H1 (cell line): ENCODE measurements around the gene BICDL1. TPM values are rescaled to one million over a fixed set of nuclear protein-coding genes. Genes with fewer than 3 reads are reported as not detected.

Experiments
- CTCF ChIA-PET: fragments of 300-600 bp; sonication (Branson Sonifier 250); formaldehyde crosslinking; loops from one replicate; lab custom pipeline; 2021; ENCODE audit not compliant: partially characterized antibody; lab: Charles Lee
- POLR2A ChIA-PET: fragments of 300-600 bp; sonication (Branson Sonifier 250); formaldehyde crosslinking; loops from one replicate; lab custom pipeline; 2021; ENCODE audit warnings: inconsistent platforms; ENCODE audit not compliant: partially characterized antibody; lab: Charles Lee
- DNase-seq, 2 experiments: peaks; one replicate each; pipeline versions ENCODE4 v3.0.0 to v3.0.0-alpha.2; 2010 to 2022; ENCODE audit warnings: low spot score in 2 of 2, low read depth in 1 of 2, mixed read lengths in 1 of 2
- FAIRE-seq: peaks from 2 replicates; lab custom pipeline; 2011; peaks lifted over from hg19 to GRCh38; lab: Jason Lieb, UNC
- H2AFZ ChIP-seq: 2 replicates; pipeline ENCODE4 v1.8.1; 2012; ENCODE audit warnings: low read length, inconsistent platforms
- H2AK5ac ChIP-seq: 2 replicates; pipeline ENCODE4 v1.6.1; 2013; ENCODE audit warnings: low read depth, low read length
- H2BK120ac ChIP-seq: replicated peaks from 2 replicates; pipeline ENCODE3; 2013; ENCODE audit warnings: low read depth, low read length, inconsistent platforms
- H2BK12ac ChIP-seq: 2 replicates; pipeline ENCODE4 v1.6.1; 2013; ENCODE audit warnings: low read depth, low read length
- H2BK15ac ChIP-seq: 2 replicates; pipeline ENCODE4 v1.6.1; 2013; ENCODE audit warnings: low read length
- H2BK20ac ChIP-seq: 2 replicates; pipeline ENCODE4 v1.6.1; 2013; ENCODE audit warnings: low read length
- H2BK5ac ChIP-seq: 2 replicates; pipeline ENCODE4 v1.6.1; 2013; ENCODE audit warnings: low read depth, low read length
- H3K14ac ChIP-seq: 2 replicates; pipeline ENCODE4 v1.6.1; 2013; ENCODE audit warnings: inconsistent platforms; ENCODE audit not compliant: insufficient read length
- H3K18ac ChIP-seq: 2 replicates; pipeline ENCODE4 v1.6.1; 2013; ENCODE audit warnings: low read length; ENCODE audit errors: extremely low read depth
- H3K23ac ChIP-seq: 2 replicates; pipeline ENCODE4 v1.6.1; 2013; ENCODE audit warnings: inconsistent platforms; ENCODE audit not compliant: insufficient read length
- H3K23me2 ChIP-seq: 2 replicates; pipeline ENCODE4 v1.6.1; 2013; ENCODE audit warnings: low read depth, low read length
- H3K27ac ChIP-seq: 2 replicates; pipeline ENCODE4 v1.6.1; 2011; ENCODE audit warnings: low read depth, low read length, inconsistent platforms
- H3K27me3 ChIP-seq, 4 experiments: replicated peaks in 1 of 4; 1 replicate in 1 of 4; 2 replicates in 3 of 4; pipeline versions ENCODE4 v1.6.1 to v1.8.1; 2011 to 2013; ENCODE audit warnings: low read length in 3 of 4, mild to moderate bottlenecking in 3 of 4, inconsistent platforms in 2 of 4, mixed read lengths in 2 of 4, moderate library complexity in 1 of 4; ENCODE audit not compliant: control insufficient read depth in 3 of 4, insufficient read depth in 3 of 4; ENCODE audit errors: extremely low read depth in 1 of 4
- H3K36me3 ChIP-seq, 4 experiments: 2 replicates each; pipeline versions ENCODE4 v1.6.1 to v1.8.1; 2011 to 2013; ENCODE audit warnings: mild to moderate bottlenecking in 4 of 4, low read length in 3 of 4, moderate library complexity in 2 of 4, control low read depth in 1 of 4, inconsistent platforms in 1 of 4; ENCODE audit not compliant: insufficient read depth in 4 of 4, control insufficient read depth in 2 of 4
- H3K4ac ChIP-seq: replicated peaks from 2 replicates; pipeline ENCODE3; 2013; ENCODE audit warnings: low read length, low read depth, mixed read lengths, inconsistent platforms; ENCODE audit not compliant: insufficient read length
- H3K4me1 ChIP-seq, 4 experiments: replicated peaks in 1 of 4; 1 replicate in 1 of 4; 2 replicates in 3 of 4; pipeline versions ENCODE4 v1.6.1 to v1.8.1; 2011 to 2013; ENCODE audit warnings: low read length in 3 of 4, inconsistent platforms in 2 of 4, mixed read lengths in 1 of 4; ENCODE audit not compliant: insufficient read depth in 4 of 4, control insufficient read depth in 3 of 4
- H3K4me2 ChIP-seq, 2 experiments: 2 replicates each; pipeline versions ENCODE4 v1.6.1 to v1.8.1; 2011 to 2013; ENCODE audit warnings: low read depth in 2 of 2, low read length in 2 of 2, control low read depth in 1 of 2, inconsistent platforms in 1 of 2, mild to moderate bottlenecking in 1 of 2; ENCODE audit not compliant: insufficient read depth in 1 of 2
- H3K4me3 ChIP-seq, 4 experiments: fragments of 200-600, 300-600 bp in 1 of 4; sonication (generic), shearing (Covaris generic), sonication (Bioruptor Twin) in 1 of 4; 2 replicates each; pipeline versions ENCODE4 v1.5.1 to v1.8.1; 2011 to 2016; ENCODE audit warnings: low read length in 4 of 4, low read depth in 3 of 4, control low read depth in 2 of 4, inconsistent platforms in 2 of 4, mild to moderate bottlenecking in 2 of 4, mixed read lengths in 1 of 4, moderate library complexity in 1 of 4; ENCODE audit not compliant: insufficient read depth in 2 of 4; ENCODE audit errors: extremely low read depth in 1 of 4
- H3K56ac ChIP-seq: replicated peaks from 2 replicates; pipeline ENCODE3; 2013; ENCODE audit warnings: low read depth, mild to moderate bottlenecking, mixed read lengths, low read length, inconsistent platforms; ENCODE audit not compliant: insufficient read length
- H3K79me1 ChIP-seq: 2 replicates; pipeline ENCODE4 v1.6.1; 2013; ENCODE audit warnings: low read depth, low read length, control low read depth
- H3K79me2 ChIP-seq, 2 experiments: 2 replicates each; pipeline versions ENCODE4 v1.6.1 to v1.8.1; 2012 to 2013; ENCODE audit warnings: low read length in 2 of 2, mild to moderate bottlenecking in 2 of 2, inconsistent platforms in 1 of 2; ENCODE audit not compliant: insufficient read depth in 2 of 2, control insufficient read depth in 1 of 2
- H3K9ac ChIP-seq, 4 experiments: replicated peaks in 1 of 4; 1 replicate in 1 of 4; 2 replicates in 3 of 4; pipeline versions ENCODE4 v1.6.1 to v1.8.1; 2011 to 2013; ENCODE audit warnings: low read depth in 3 of 4, low read length in 3 of 4, control low read depth in 2 of 4, mild to moderate bottlenecking in 2 of 4, moderate library complexity in 2 of 4, inconsistent platforms in 1 of 4; ENCODE audit errors: extremely low read depth in 1 of 4
- H3K9me3 ChIP-seq, 2 experiments: 2 replicates each; pipeline versions ENCODE4 v1.6.1 to v1.8.1; 2012 to 2013; ENCODE audit warnings: mild to moderate bottlenecking in 2 of 2, moderate library complexity in 2 of 2, control low read depth in 1 of 2, inconsistent platforms in 1 of 2, low read depth in 1 of 2, low read length in 1 of 2, mixed read lengths in 1 of 2; ENCODE audit not compliant: insufficient read depth in 2 of 2
- H4K20me1 ChIP-seq, 2 experiments: replicated peaks in 1 of 2; 2 replicates each; pipeline versions ENCODE3 to v1.8.1; 2011 to 2013; ENCODE audit warnings: inconsistent platforms in 2 of 2, low read length in 2 of 2, mild to moderate bottlenecking in 1 of 2; ENCODE audit not compliant: insufficient read depth in 2 of 2, control insufficient read depth in 1 of 2
- H4K5ac ChIP-seq: 2 replicates; pipeline ENCODE4 v1.6.1; 2013; ENCODE audit warnings: low read length, low read depth, mixed read lengths, inconsistent platforms; ENCODE audit not compliant: insufficient read length
- H4K8ac ChIP-seq: 2 replicates; pipeline ENCODE4 v1.8.0; 2013; ENCODE audit warnings: mild to moderate bottlenecking, moderate library complexity, low read length, inconsistent platforms; ENCODE audit not compliant: insufficient read depth; ENCODE audit errors: extremely low read depth
- H4K91ac ChIP-seq: replicated peaks from 2 replicates; pipeline ENCODE3; 2013; ENCODE audit warnings: low read length, mixed read lengths, inconsistent platforms; ENCODE audit not compliant: insufficient read length
- ATF2 ChIP-seq: IDR thresholded peaks from 2 replicates; pipeline ENCODE4 v1.6.1; 2012; ENCODE audit warnings: low read length, inconsistent platforms
- CHD1 ChIP-seq: IDR thresholded peaks from 2 replicates; pipeline ENCODE4 v1.6.1; 2012; ENCODE audit warnings: low read depth, low read length, improper control_type of control experiment
- EGR1 ChIP-seq: IDR thresholded peaks from 2 replicates; pipeline ENCODE4 v1.6.1; 2011; ENCODE audit warnings: low read depth, low read length, borderline replicate concordance
- EP300 ChIP-seq, 2 experiments: IDR thresholded peaks; 1 replicate in 1 of 2; 2 replicates in 1 of 2; pipeline ENCODE4 v1.6.1; 2011 to 2012; ENCODE audit warnings: low read depth in 2 of 2, low read length in 2 of 2, mild to moderate bottlenecking in 2 of 2, borderline replicate concordance in 1 of 2, inconsistent platforms in 1 of 2, moderate library complexity in 1 of 2
- GTF2F1 ChIP-seq: IDR thresholded peaks from 2 replicates; pipeline ENCODE4 v1.6.1; 2012; ENCODE audit warnings: low read depth, low read length, improper control_type of control experiment, borderline replicate concordance
- HDAC6 ChIP-seq: IDR thresholded peaks from one replicate; pipeline ENCODE4 v1.7.1; 2012; ENCODE audit warnings: low read depth, mild to moderate bottlenecking, inconsistent platforms, low read length, moderate library complexity
- KDM1A ChIP-seq: fragments of 200-600, 300-600 bp; sonication (generic); IDR thresholded peaks from 2 replicates; pipeline ENCODE4 v1.7.1; 2016; ENCODE audit warnings: mild to moderate bottlenecking, low read length, borderline replicate concordance
- SIRT6 ChIP-seq: IDR thresholded peaks from one replicate; pipeline ENCODE4 v1.7.1; 2012; ENCODE audit warnings: low read length, inconsistent platforms
- TAF7 ChIP-seq: optimal IDR thresholded peaks from 2 replicates; pipeline ENCODE3; 2011; ENCODE audit warnings: low read depth, mild to moderate bottlenecking, inconsistent platforms, low read length, moderate library complexity, borderline replicate concordance
- TEAD4 ChIP-seq: IDR thresholded peaks from 2 replicates; pipeline ENCODE4 v1.6.1; 2012; ENCODE audit warnings: low read depth, low read length, inconsistent platforms, mixed read lengths
- WGBS, 2 experiments: shearing (Covaris generic) in 1 of 2; methylation state at CpG; one replicate each; pipeline versions ENCODE4 v1.1.6 to v1.1.7; 2013 to 2015; ENCODE audit warnings: low lambda C conversion rate in 2 of 2, mixed read lengths in 2 of 2, inconsistent platforms in 1 of 2, low coverage in 1 of 2, missing lambda C conversion rate in 1 of 2; ENCODE audit not compliant: insufficient replicate concordance in 2 of 2, insufficient coverage in 1 of 2, insufficient read length in 1 of 2; ENCODE audit errors: extremely low coverage in 1 of 2, missing lambda C conversion rate in 1 of 2; 5-methylcytosine and 5-hydroxymethylcytosine counted together
- polyA plus RNA-seq, 7 experiments: library from polyadenylated mRNA; depleted of rRNA in 3 of 7; stranded (reverse) in 5 of 7; unstranded in 2 of 7; fragments of >200 nt in 5 of 7; fragments of 200-250 nt in 2 of 7; gene quantifications; 1 replicate in 5 of 7; 2 replicates in 1 of 7; 4 replicates in 1 of 7; pipeline versions ENCODE4 v1.2.1 to v1.2.3, GENCODE V29; 2011 to 2013; ENCODE audit warnings: missing spikeins in 2 of 7, mixed read lengths in 2 of 7
- total RNA-seq: library from RNA; stranded (reverse); fragmentation: NEBNext Ultra II Directional; extraction: Animal tissue kit (Norgen Biotek cat#: 25700); gene quantifications from 2 replicates; pipeline ENCODE4 v1.2.1, GENCODE V29; 2021

The BICDL1 gene
- total and polyA plus RNA-seq, 2 of the 8 experiments (the other 6 are each of a cell fraction or from before 2014, with no cell fraction given) = 17.2 to 25.9 TPM

- DNase-seq = no peak
- Histone ChIP-seq H3K4me2 (no peak overlapping the region), H2AK5ac (no peak overlapping the region), H2BK120ac (no peak overlapping the region), H3K14ac (no peak overlapping the region), H3K4ac (no peak overlapping the region), H2BK20ac (no peak overlapping the region), H3K9ac (no peak overlapping the region), H2AFZ (no peak overlapping the region), H4K8ac (no peak overlapping the region), H3K4me1 (peaks cover 0 to 2% (median under 1%) of the 10 kb centered on the region in 4 experiments; a peak in 1 of 7 replicates), H3K9me3 (no peaks in the 10 kb centered on the region), H3K18ac (no peak overlapping the region), H3K79me2 (no peaks in the 10 kb centered on the region), H3K36me3 (peaks cover 65 to 98% (median 87%) of the 10 kb centered on the region in 4 experiments), H2BK5ac (no peak overlapping the region), H3K4me3 (no peak overlapping the region), H3K27ac (no peak overlapping the region), H4K5ac (no peak overlapping the region), H3K79me1 (no peaks in the 10 kb centered on the region; the same call in none of the 2 replicates), H2BK15ac (no peak overlapping the region), H3K23ac (no peak overlapping the region), H3K56ac (no peak overlapping the region), H3K23me2 (no peaks in the 10 kb centered on the region), H3K27me3 (no peaks in the 10 kb centered on the region; a peak in 1 of 7 replicates), H4K20me1 (peaks cover 0 to 6% of the 10 kb centered on the region in 2 experiments), H2BK12ac (no peak overlapping the region), H4K91ac (no peak overlapping the region)
- 93% methylated on average over 9 of the region's 9 CpGs; no CpG with 5 or more reads in 1 of the 2 experiments for WGBS, 2 experiments
- ChIA-PET CTCF (interaction anchor here (0.6 to 1.2 kb wide), 3 partner anchors 11 to 1504 kb away, joined by 3 read pairs; no protein-coding TSS in a partner anchor), POLR2A (interaction anchor here (0.6 to 3.7 kb wide), 10 partner anchors 15 to 159 kb away, joined by 3 to 24 read pairs (median 3); partner anchors contain the start of genes GCN1, RAB35, RNU4-2 and RPLP0)
- no peak for FAIRE-seq
- TF ChIP-seq KDM1A = no peak
- no peak for TF ChIP-seq TEAD4
- no peak for TF ChIP-seq EP300 (IDR thresholded peaks at IDR 0.05; ENCODE audit: borderline replicate concordance in 1 of 2, low read depth in 2 of 2, low read length in 2 of 2)
- TF ChIP-seq GTF2F1 = no peak
- no peak for TF ChIP-seq ATF2
- TF ChIP-seq TAF7 = no peak
- TF ChIP-seq SIRT6 = no peak
- no peak for TF ChIP-seq EGR1
- no peak for TF ChIP-seq HDAC6
- TF ChIP-seq CHD1 = no peak
Observed at GRCh38 chr12:120132054-120132836, 143.2 kb downstream of the BICDL1 start.
